GM23248 (cell line): ENCODE data around the gene DSTYK.

ENCODE experiments used
- EZH2 ChIP-seq: fragments of 200-600 bp; sonication (generic); IDR thresholded peaks from 2 replicates; pipeline ENCODE4 v1.6.1; 2018; ENCODE audit warnings: antibody characterized with exemption, mild to moderate bottlenecking; ENCODE audit not compliant: insufficient read depth, poor library complexity, severe bottlenecking
- EZH2phosphoT487 ChIP-seq: fragments of 200-600 bp; sonication (generic); IDR thresholded peaks from 2 replicates; pipeline ENCODE4 v1.6.1; 2018; ENCODE audit warnings: antibody characterized with exemption, moderate library complexity, mild to moderate bottlenecking, low read depth; ENCODE audit not compliant: insufficient read depth

DNA sequence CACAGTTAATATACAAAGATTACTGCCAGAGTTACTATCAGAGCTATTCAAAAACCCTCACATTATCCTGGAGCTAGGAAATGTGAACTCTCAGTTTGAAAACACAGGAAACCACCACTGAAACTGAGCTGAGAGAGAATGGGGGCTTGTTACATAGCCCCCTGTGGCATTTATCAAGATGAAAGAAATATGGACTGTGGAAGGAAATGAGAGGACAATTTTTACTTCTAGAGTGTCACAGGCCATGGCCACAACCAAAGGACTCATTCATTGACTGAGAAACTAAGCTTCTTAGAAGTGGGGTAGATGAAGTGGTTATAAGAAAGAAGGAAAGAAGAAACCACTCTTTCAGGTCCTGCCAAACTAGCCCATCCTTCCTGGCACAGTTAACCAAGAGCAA lies 25.3 kb downstream of the DSTYK start:
- no peak for TF ChIP-seq EZH2phosphoT487
- no peak for TF ChIP-seq EZH2
